Panc1 (cell line): Measurements from ENCODE around the gene METRN. TPM values are rescaled to one million over a fixed set of nuclear protein-coding genes. Genes with fewer than 3 reads are reported as not detected.

ENCODE experiments used
- ATAC-seq: fragments of 200-7000 bp; cut with Tn5 transposase; 2 replicates; pipeline ENCODE4 v1.9.1; 2020; ENCODE audit warnings: mild to moderate bottlenecking, moderate library complexity
- BruUV-seq: library from RNA; stranded (reverse); fragments of 400-500 nt; replicated peaks from 2 replicates; lab custom pipeline; 2021; lab: Mats Ljungman, UMichigan
- CTCF ChIA-PET: fragments of 300-600 bp; sonication (Branson Sonifier 250); formaldehyde crosslinking; loops from one replicate; lab custom pipeline; 2022; ENCODE audit warnings: antibody characterized with exemption; lab: Charles Lee
- POLR2A ChIA-PET: fragments of 300-600 bp; sonication (Branson Sonifier 250); formaldehyde crosslinking; loops from one replicate; lab custom pipeline; 2022; ENCODE audit warnings: antibody characterized with exemption; lab: Charles Lee
- DNase-seq: peaks from one replicate; pipeline ENCODE4 v3.0.0-alpha.2; 2010; ENCODE audit warnings: low read depth, low spot score
- H3K27ac ChIP-seq: 2 replicates; pipeline ENCODE4 v1.5.1; 2011; ENCODE audit warnings: mild to moderate bottlenecking, low read length, inconsistent platforms
- H3K27me3 ChIP-seq: fragments of 200-500 bp; sonication (Bioruptor generic); 2 replicates; pipeline ENCODE4 v1.6.0; 2014; ENCODE audit warnings: low read length, inconsistent platforms; ENCODE audit not compliant: control insufficient read depth, insufficient read depth
- H3K36me3 ChIP-seq: fragments of 200-500 bp; sonication (Bioruptor generic); 2 replicates; pipeline ENCODE4 v1.5.1; 2014; ENCODE audit warnings: inconsistent platforms, mild to moderate bottlenecking, low read length, moderate library complexity; ENCODE audit not compliant: control insufficient read depth, insufficient read depth
- H3K4me1 ChIP-seq: 2 replicates; pipeline ENCODE4 v1.5.1; 2011; ENCODE audit warnings: inconsistent platforms, mild to moderate bottlenecking, low read length, moderate library complexity; ENCODE audit not compliant: control insufficient read depth, insufficient read depth
- H3K4me3 ChIP-seq, 2 experiments: 2 replicates each; pipeline ENCODE4 v1.5.1; 2011 to 2012; ENCODE audit warnings: low read depth in 2 of 2, low read length in 2 of 2, mild to moderate bottlenecking in 2 of 2, inconsistent platforms in 1 of 2, moderate library complexity in 1 of 2
- H3K9me3 ChIP-seq: fragments of 200-500 bp; sonication (Bioruptor generic); 2 replicates; pipeline ENCODE4 v1.5.1; 2014; ENCODE audit warnings: low read depth, mild to moderate bottlenecking, inconsistent platforms, low read length, moderate library complexity; ENCODE audit not compliant: control insufficient read depth, insufficient read depth
- POLR2AphosphoS5 ChIP-seq: IDR thresholded peaks from 2 replicates; pipeline ENCODE4 v1.6.1; 2012; ENCODE audit warnings: mild to moderate bottlenecking, low read depth, low read length, moderate library complexity
- SIN3A ChIP-seq: IDR thresholded peaks from 2 replicates; pipeline ENCODE4 v1.6.1; 2012; ENCODE audit warnings: low read depth, mild to moderate bottlenecking, low read length, moderate library complexity, borderline replicate concordance; ENCODE audit not compliant: insufficient read depth
- TCF7L2 ChIP-seq: IDR thresholded peaks from 2 replicates; pipeline ENCODE4 v1.6.1; 2011; ENCODE audit warnings: mild to moderate bottlenecking, low read depth, low read length, inconsistent platforms
- in situ Hi-C: cut with HindIII; loops from 2 replicates; pipeline ENCODE4 v1.10.0; 2016; ENCODE audit warnings: low sequenced_read_pairs, low pct_unique_long_range_greater_than_20kb
- intact Hi-C: fragments of 100-400 bp; cut with micrococcal nuclease; formaldehyde crosslinking; loops from one replicate; pipeline ENCODE4 v1.10.0; 2022; ENCODE audit not compliant: unreplicated experiment
- total RNA-seq: library from RNA; stranded (reverse); gene quantifications from one replicate; pipeline ENCODE4 v1.2.1, GENCODE V29; 2021; ENCODE audit not compliant: unreplicated experiment
- TF ChIP-seq, protein P1 (sequence below): fragments of 450-650 bp; IDR thresholded peaks from 2 replicates; pipeline ENCODE4 v1.5.1; 2017; ENCODE audit warnings: mild to moderate bottlenecking
- TF ChIP-seq, protein P2 (sequence below), 2 experiments: IDR thresholded peaks; 2 replicates each; pipeline ENCODE4 v1.6.1; 2011 to 2012; ENCODE audit warnings: low read depth in 2 of 2, control low read depth in 1 of 2, low read length in 1 of 2, mild to moderate bottlenecking in 1 of 2, moderate library complexity in 1 of 2; ENCODE audit not compliant: insufficient read depth in 1 of 2

The METRN gene
- total RNA-seq, 1 experiment from 2014 or later: 407 TPM

GRCh38 chr16:762595-763268 lies 47.8 kb downstream of the METRN start:
- no peak for DNase-seq
- BruUV-seq: no TSS peak
- POLR2A ChIA-PET: no interaction called here
- TF ChIP-seq POLR2AphosphoS5 (no peak), TCF7L2 (no peak), SIN3A (no peak)
- TF ChIP-seq, protein P1, sequence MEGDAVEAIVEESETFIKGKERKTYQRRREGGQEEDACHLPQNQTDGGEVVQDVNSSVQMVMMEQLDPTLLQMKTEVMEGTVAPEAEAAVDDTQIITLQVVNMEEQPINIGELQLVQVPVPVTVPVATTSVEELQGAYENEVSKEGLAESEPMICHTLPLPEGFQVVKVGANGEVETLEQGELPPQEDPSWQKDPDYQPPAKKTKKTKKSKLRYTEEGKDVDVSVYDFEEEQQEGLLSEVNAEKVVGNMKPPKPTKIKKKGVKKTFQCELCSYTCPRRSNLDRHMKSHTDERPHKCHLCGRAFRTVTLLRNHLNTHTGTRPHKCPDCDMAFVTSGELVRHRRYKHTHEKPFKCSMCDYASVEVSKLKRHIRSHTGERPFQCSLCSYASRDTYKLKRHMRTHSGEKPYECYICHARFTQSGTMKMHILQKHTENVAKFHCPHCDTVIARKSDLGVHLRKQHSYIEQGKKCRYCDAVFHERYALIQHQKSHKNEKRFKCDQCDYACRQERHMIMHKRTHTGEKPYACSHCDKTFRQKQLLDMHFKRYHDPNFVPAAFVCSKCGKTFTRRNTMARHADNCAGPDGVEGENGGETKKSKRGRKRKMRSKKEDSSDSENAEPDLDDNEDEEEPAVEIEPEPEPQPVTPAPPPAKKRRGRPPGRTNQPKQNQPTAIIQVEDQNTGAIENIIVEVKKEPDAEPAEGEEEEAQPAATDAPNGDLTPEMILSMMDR: no peak
- TF ChIP-seq, protein P2, sequence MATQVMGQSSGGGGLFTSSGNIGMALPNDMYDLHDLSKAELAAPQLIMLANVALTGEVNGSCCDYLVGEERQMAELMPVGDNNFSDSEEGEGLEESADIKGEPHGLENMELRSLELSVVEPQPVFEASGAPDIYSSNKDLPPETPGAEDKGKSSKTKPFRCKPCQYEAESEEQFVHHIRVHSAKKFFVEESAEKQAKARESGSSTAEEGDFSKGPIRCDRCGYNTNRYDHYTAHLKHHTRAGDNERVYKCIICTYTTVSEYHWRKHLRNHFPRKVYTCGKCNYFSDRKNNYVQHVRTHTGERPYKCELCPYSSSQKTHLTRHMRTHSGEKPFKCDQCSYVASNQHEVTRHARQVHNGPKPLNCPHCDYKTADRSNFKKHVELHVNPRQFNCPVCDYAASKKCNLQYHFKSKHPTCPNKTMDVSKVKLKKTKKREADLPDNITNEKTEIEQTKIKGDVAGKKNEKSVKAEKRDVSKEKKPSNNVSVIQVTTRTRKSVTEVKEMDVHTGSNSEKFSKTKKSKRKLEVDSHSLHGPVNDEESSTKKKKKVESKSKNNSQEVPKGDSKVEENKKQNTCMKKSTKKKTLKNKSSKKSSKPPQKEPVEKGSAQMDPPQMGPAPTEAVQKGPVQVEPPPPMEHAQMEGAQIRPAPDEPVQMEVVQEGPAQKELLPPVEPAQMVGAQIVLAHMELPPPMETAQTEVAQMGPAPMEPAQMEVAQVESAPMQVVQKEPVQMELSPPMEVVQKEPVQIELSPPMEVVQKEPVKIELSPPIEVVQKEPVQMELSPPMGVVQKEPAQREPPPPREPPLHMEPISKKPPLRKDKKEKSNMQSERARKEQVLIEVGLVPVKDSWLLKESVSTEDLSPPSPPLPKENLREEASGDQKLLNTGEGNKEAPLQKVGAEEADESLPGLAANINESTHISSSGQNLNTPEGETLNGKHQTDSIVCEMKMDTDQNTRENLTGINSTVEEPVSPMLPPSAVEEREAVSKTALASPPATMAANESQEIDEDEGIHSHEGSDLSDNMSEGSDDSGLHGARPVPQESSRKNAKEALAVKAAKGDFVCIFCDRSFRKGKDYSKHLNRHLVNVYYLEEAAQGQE (IDR thresholded peaks at IDR 0.05; ENCODE audit: insufficient read depth in 1 of 2, low read depth in 2 of 2, low read length in 1 of 2): no peak
- in situ Hi-C loops: no loop called here
- H3K4me3 ChIP-seq: no peak overlapping the region
- H3K4me1 ChIP-seq: peaks cover 18% of the 10 kb centered on the region
- no peaks in the 10 kb centered on the region for H3K9me3 ChIP-seq
- CTCF ChIA-PET: no interaction called here
- H3K27me3 ChIP-seq: no peaks in the 10 kb centered on the region
- no peaks in the 10 kb centered on the region for H3K36me3 ChIP-seq
- intact Hi-C loops: no loop called here
- ATAC-seq: peak; percentile 37
- H3K27ac ChIP-seq: no peak overlapping the region

GRCh38 chr16:763369-764183 lies 48.7 kb downstream of the METRN start:
- TF ChIP-seq, protein P2 (IDR thresholded peaks at IDR 0.05; ENCODE audit: insufficient read depth in 1 of 2, low read depth in 2 of 2, low read length in 1 of 2): no peak
- DNase-seq: no peak
- Histone ChIP-seq H3K9me3 (no peaks in the 10 kb centered on the region), H3K4me3 (no peak overlapping the region), H3K27me3 (no peaks in the 10 kb centered on the region), H3K4me1 (peaks cover 18% of the 10 kb centered on the region), H3K36me3 (no peaks in the 10 kb centered on the region), H3K27ac (no peak overlapping the region)
- intact Hi-C loops (no loop called here), in situ Hi-C loops (no loop called here)
- no TSS peak for BruUV-seq
- ATAC-seq: peak; percentile 27
- ChIA-PET CTCF (no interaction called here), POLR2A (no interaction called here)
